Mammary epithelial cell (primary cell): ENCODE results near the gene SIM1.

Experiments used
- CTCF ChIP-seq, 2 donors: IDR thresholded peaks in 1 of 2; conservative IDR thresholded peaks in 1 of 2; 2 replicates each; pipeline ENCODE4 v1.5.1; 2011 to 2012; ENCODE audit warnings: inconsistent platforms in 2 of 2, low read length in 2 of 2, mild to moderate bottlenecking in 2 of 2, control low read depth in 1 of 2, low read depth in 1 of 2; ENCODE audit not compliant: insufficient read depth in 1 of 2; ENCODE audit errors: extremely low read depth in 1 of 2
- EZH2 ChIP-seq: IDR thresholded peaks from 2 replicates; pipeline ENCODE4 v1.6.1; 2012; ENCODE audit warnings: low read length, inconsistent platforms, borderline replicate concordance

DNA sequence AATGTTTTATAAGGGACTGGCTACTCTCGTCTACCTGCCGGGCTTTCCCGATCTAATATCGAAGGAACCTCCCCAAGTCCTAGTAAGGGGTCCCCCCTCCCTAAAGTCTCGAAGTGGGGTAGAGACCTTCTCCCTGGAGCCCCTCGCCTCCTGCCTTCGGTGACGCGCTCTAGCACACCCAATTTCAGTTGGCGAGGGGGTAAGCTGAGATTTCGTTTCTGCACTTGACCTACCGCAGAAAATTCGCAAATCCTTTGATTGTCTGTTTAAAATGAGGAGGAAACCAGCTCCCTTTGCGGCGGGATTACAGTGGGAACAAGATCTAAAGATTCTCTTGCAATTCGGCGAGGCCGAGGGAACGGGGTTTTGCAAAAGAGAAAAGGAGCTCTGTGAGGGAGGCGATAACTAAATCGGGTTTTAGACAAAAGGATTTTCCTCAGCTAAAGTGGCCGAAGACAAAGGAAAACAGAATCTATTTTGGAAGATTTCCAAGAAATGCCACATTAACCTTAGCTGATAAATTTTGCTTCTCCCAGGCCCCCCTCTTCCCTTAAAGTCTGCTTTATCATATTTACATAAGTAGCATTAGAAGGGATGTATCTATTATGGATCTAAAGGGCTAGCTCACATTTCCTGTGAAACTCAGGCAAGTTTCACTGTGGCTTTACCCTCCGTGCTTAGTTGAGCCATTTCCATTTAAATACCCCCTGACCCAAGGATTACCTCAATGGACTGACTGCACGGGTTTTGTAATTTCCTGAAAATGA lies 8.4 kb downstream of the SIM1 start:
- TF ChIP-seq CTCF (conservative IDR thresholded peaks at IDR 0.05 in 1 of 2, IDR thresholded peaks at IDR 0.05 in 1 of 2; ENCODE audit: extremely low read depth in 1 of 2, insufficient read depth in 1 of 2, low read depth in 1 of 2, low read length in 2 of 2) (no peak), EZH2 (peak; percentile 93)
